HepG2 (cell line): Measurements from ENCODE around the gene GFER. TPM values are rescaled to one million over a fixed set of nuclear protein-coding genes. Genes with fewer than 3 reads are reported as not detected.

Experiments
- ATAC-seq: fragments of 200-7000 bp; cut with Tn5 transposase; 3 replicates; pipeline ENCODE4 v1.9.1; 2020; ENCODE audit warnings: mild to moderate bottlenecking, moderate library complexity
- BruUV-seq: library from RNA; stranded (reverse); fragments of 400-500 nt; replicated peaks from 2 replicates; lab custom pipeline; 2021; lab: Mats Ljungman, UMichigan
- CTCF ChIA-PET: fragments of 300-600 bp; formaldehyde crosslinking; extraction: SDS; loops from one replicate; lab custom pipeline; 2021; ENCODE audit warnings: low total read pairs, inconsistent platforms, low intra/inter-chr PET ratio; lab: Yijun Ruan, JAX
- POLR2A ChIA-PET: fragments of 350-600 bp; sonication (Branson Sonifier 250); formaldehyde crosslinking; loops from one replicate; lab custom pipeline; 2020; ENCODE audit warnings: antibody characterized with exemption, inconsistent platforms; lab: Yijun Ruan, JAX
- DNase-seq: peaks from one replicate; pipeline ENCODE4 v3.0.0-alpha.2; 2015; ENCODE audit warnings: low spot score
- FAIRE-seq: peaks from 3 replicates; lab custom pipeline; 2011; peaks lifted over from hg19 to GRCh38; lab: Jason Lieb, UNC
- H2AFZ ChIP-seq: one replicate; pipeline ENCODE4 v1.6.1; 2011; ENCODE audit warnings: low read length, inconsistent platforms
- H3K27ac ChIP-seq: fragments of 300-600 bp; 3 replicates; pipeline ENCODE4 v1.8.0; 2011; ENCODE audit warnings: mixed run types, mild to moderate bottlenecking, mixed read lengths, low read length, inconsistent platforms; ENCODE audit not compliant: insufficient read depth; ENCODE audit errors: extremely low read length
- H3K27me3 ChIP-seq, 2 experiments: fragments of 200-600 bp in 1 of 2; 2 replicates in 1 of 2; 3 replicates in 1 of 2; pipeline versions ENCODE4 v1.6.0 to v1.8.0; 2011; ENCODE audit warnings: low read length in 2 of 2, mild to moderate bottlenecking in 2 of 2, moderate library complexity in 2 of 2, inconsistent platforms in 1 of 2; ENCODE audit not compliant: insufficient read depth in 2 of 2, control insufficient read depth in 1 of 2
- H3K36me3 ChIP-seq, 2 experiments: fragments of 200-600 bp in 1 of 2; replicated peaks in 1 of 2; 2 replicates in 1 of 2; 3 replicates in 1 of 2; pipeline versions ENCODE4 v1.5.1 to v1.8.0; 2011; ENCODE audit warnings: low read length in 2 of 2, inconsistent platforms in 1 of 2; ENCODE audit not compliant: insufficient read depth in 2 of 2, control insufficient read depth in 1 of 2
- H3K4me1 ChIP-seq: 2 replicates; pipeline ENCODE4 v1.5.1; 2012; ENCODE audit warnings: low read length, inconsistent platforms; ENCODE audit not compliant: insufficient read depth
- H3K4me2 ChIP-seq: 2 replicates; pipeline ENCODE4 v1.6.0; 2011; ENCODE audit warnings: low read depth, low read length, inconsistent platforms
- H3K4me3 ChIP-seq, 3 experiments: fragments of 200-600 bp in 1 of 3; sonication (generic), shearing (Covaris generic) in 1 of 3; replicated peaks in 1 of 3; 2 replicates each; pipeline ENCODE4 v1.5.1; 2011 to 2016; ENCODE audit warnings: low read length in 3 of 3, inconsistent platforms in 2 of 3, low read depth in 2 of 3, mild to moderate bottlenecking in 2 of 3, control low read depth in 1 of 3, mixed read lengths in 1 of 3; ENCODE audit not compliant: insufficient read depth in 1 of 3
- H3K79me2 ChIP-seq: one replicate; pipeline ENCODE4 v1.6.1; 2011; ENCODE audit warnings: low read length, inconsistent platforms; ENCODE audit not compliant: insufficient read depth
- H3K9ac ChIP-seq: 2 replicates; pipeline ENCODE4 v1.6.0; 2011; ENCODE audit warnings: mild to moderate bottlenecking, low read depth, low read length, inconsistent platforms; ENCODE audit not compliant: insufficient read depth
- H3K9me3 ChIP-seq: 2 replicates; pipeline ENCODE4 v1.5.1; 2012; ENCODE audit warnings: mild to moderate bottlenecking, low read length
- H4K20me1 ChIP-seq: 2 replicates; pipeline ENCODE4 v1.6.0; 2011; ENCODE audit warnings: inconsistent platforms, mild to moderate bottlenecking, low read length, moderate library complexity; ENCODE audit not compliant: insufficient read depth
- DMTF1 ChIP-seq: sonication (generic); formaldehyde crosslinking; IDR thresholded peaks from 2 replicates; pipeline ENCODE4 v1.4.0; 2020; ENCODE audit warnings: mild to moderate bottlenecking, missing genetic modification reagents
- GATAD2A ChIP-seq: IDR thresholded peaks from 2 replicates; pipeline ENCODE4 v1.6.1; 2016
- MIER2 ChIP-seq: IDR thresholded peaks from 2 replicates; pipeline ENCODE4 v1.6.1; 2016; ENCODE audit warnings: missing biosample characterization, missing genetic modification reagents
- PCBP1 ChIP-seq: fragments of 200-400 bp; formaldehyde crosslinking; IDR thresholded peaks from 2 replicates; pipeline ENCODE4 v1.6.1; 2017; ENCODE audit warnings: mild to moderate bottlenecking, low read depth, low read length, borderline replicate concordance
- RARA ChIP-seq: IDR thresholded peaks from 2 replicates; pipeline ENCODE4 v1.6.1; 2016; ENCODE audit warnings: missing genetic modification reagents, missing compliant biosample characterization
- THYN1 ChIP-seq: sonication (generic); formaldehyde crosslinking; IDR thresholded peaks from 2 replicates; pipeline ENCODE4 v1.8.1; 2023; ENCODE audit warnings: low read depth, mild to moderate bottlenecking, moderate library complexity, missing genetic modification reagents, borderline replicate concordance
- USF2 ChIP-seq, 2 experiments: sonication (generic) in 1 of 2; formaldehyde crosslinking in 1 of 2; IDR thresholded peaks; 2 replicates each; pipeline versions ENCODE4 v1.5.1 to v1.6.1; 2011 to 2020; ENCODE audit warnings: borderline replicate concordance in 1 of 2, low read depth in 1 of 2, low read length in 1 of 2, mild to moderate bottlenecking in 1 of 2, missing genetic modification reagents in 1 of 2, moderate library complexity in 1 of 2
- ZBTB4 ChIP-seq: sonication (generic); formaldehyde crosslinking; IDR thresholded peaks from 2 replicates; pipeline ENCODE4 v1.4.0; 2020; ENCODE audit warnings: missing genetic modification reagents, mild to moderate bottlenecking, borderline replicate concordance
- ZNF607 ChIP-seq: sonication (generic); formaldehyde crosslinking; IDR thresholded peaks from 2 replicates; pipeline ENCODE4 v1.5.1; 2020; ENCODE audit warnings: missing genetic modification reagents, mild to moderate bottlenecking, borderline replicate concordance
- WGBS: methylation state at CpG from one replicate; pipeline ENCODE4 v1.1.6; 2017; ENCODE audit warnings: low lambda C conversion rate; 5-methylcytosine and 5-hydroxymethylcytosine counted together
- in situ Hi-C: cut with HindIII; loops from 2 replicates; pipeline ENCODE4 v1.10.0; 2017; ENCODE audit warnings: low pct_unique_long_range_greater_than_20kb; ENCODE audit not compliant: extremely low pct_ligation_motif_present
- intact Hi-C: fragments of 100-400 bp; cut with micrococcal nuclease; formaldehyde crosslinking; loops from one replicate; pipeline ENCODE4 v1.10.0; 2022; ENCODE audit not compliant: unreplicated experiment
- polyA plus RNA-seq, 8 experiments: library from polyadenylated mRNA; depleted of rRNA in 3 of 8; stranded (reverse) in 7 of 8; unstranded in 1 of 8; fragments of >200 nt; fragmentation: Illumina TruSeq in 4 of 8; extraction: Trizol in 4 of 8; gene quantifications; 2 replicates each; pipeline versions ENCODE4 v1.2.1 to v1.2.3, GENCODE V29; 2011 to 2016; ENCODE audit warnings: low read depth in 4 of 8, missing spikeins in 1 of 8, mixed read lengths in 1 of 8; ENCODE audit not compliant: insufficient read depth in 1 of 8
- total RNA-seq, 5 experiments: library from RNA; depleted of rRNA; stranded (reverse); fragments of >200 nt; fragmentation: Illumina TruSeq; extraction: Trizol; gene quantifications; 2 replicates each; pipeline ENCODE4 v1.2.3, GENCODE V29; 2016; ENCODE audit warnings: low read depth in 1 of 5
- TF ChIP-seq, protein P1 (sequence below): IDR thresholded peaks from 2 replicates; pipeline ENCODE4 v1.6.1; 2016; ENCODE audit warnings: low read depth

Gene GFER
- total and polyA plus RNA-seq, 2 of the 13 experiments (the other 11 are each of a cell fraction or from before 2014, with no cell fraction given), result 28.6 to 71.7 TPM

- no peaks in the 10 kb centered on the region for H4K20me1 ChIP-seq
- intact Hi-C loops (no loop called here), in situ Hi-C loops (no loop called here)
- H3K27ac ChIP-seq, result peak overlapping the region; percentile 90
- H3K4me2 ChIP-seq, result peak overlapping the region; percentile 87
- H3K27me3 ChIP-seq, result no peaks in the 10 kb centered on the region
- POLR2A ChIA-PET, result interaction anchor here (0.6 to 4.6 kb wide), 23 partner anchors 8 to 227 kb away, joined by 3 to 67 read pairs (median 4); partner anchors contain the start of genes ECI1, NHERF2, NTHL1 and PKD1
- peak; percentile 64 for ATAC-seq
- peaks cover 3 to 6% of the 10 kb centered on the region in 2 experiments; a peak in 4 of 5 replicates for H3K36me3 ChIP-seq
- 3% methylated on average over 6 of the region's 34 CpGs for WGBS
- peak; percentile 40 for FAIRE-seq
- no peaks in the 10 kb centered on the region for H3K9me3 ChIP-seq
- peak overlapping the region; percentile 75 for H3K9ac ChIP-seq
- peak overlapping the region; percentile 36 to 70 (median 46); a peak in 5 of 6 replicates for H3K4me3 ChIP-seq
- H3K4me1 ChIP-seq, result peaks cover 98% of the 10 kb centered on the region
- H2AFZ ChIP-seq, result no peak overlapping the region
- DNase-seq, result peak; percentile 84
- BruUV-seq, result TSS peak; percentile 49
- CTCF ChIA-PET, result no interaction called here
- no peaks in the 10 kb centered on the region for H3K79me2 ChIP-seq
- TF ChIP-seq PCBP1 (0 out of 2 replicates have a peak, but pooled peaks have one; percentile 79), USF2 (IDR thresholded peaks at IDR 0.05; ENCODE audit: low read depth, low read length) (no peak), USF2 (CRISPR knock-in tag; IDR thresholded peaks at IDR 0.05; ENCODE audit: borderline replicate concordance) (no peak), MIER2 (CRISPR knock-in tag) (no peak), ZNF607 (CRISPR knock-in tag) (0 out of 2 replicates have a peak, but pooled peaks have one; percentile 26), ZBTB4 (CRISPR knock-in tag) (peak; percentile 88), RARA (CRISPR knock-in tag) (peak; percentile 85), DMTF1 (CRISPR knock-in tag) (no peak), GATAD2A (peak; percentile 98), THYN1 (CRISPR knock-in tag) (no peak)
- TF ChIP-seq, protein P1, sequence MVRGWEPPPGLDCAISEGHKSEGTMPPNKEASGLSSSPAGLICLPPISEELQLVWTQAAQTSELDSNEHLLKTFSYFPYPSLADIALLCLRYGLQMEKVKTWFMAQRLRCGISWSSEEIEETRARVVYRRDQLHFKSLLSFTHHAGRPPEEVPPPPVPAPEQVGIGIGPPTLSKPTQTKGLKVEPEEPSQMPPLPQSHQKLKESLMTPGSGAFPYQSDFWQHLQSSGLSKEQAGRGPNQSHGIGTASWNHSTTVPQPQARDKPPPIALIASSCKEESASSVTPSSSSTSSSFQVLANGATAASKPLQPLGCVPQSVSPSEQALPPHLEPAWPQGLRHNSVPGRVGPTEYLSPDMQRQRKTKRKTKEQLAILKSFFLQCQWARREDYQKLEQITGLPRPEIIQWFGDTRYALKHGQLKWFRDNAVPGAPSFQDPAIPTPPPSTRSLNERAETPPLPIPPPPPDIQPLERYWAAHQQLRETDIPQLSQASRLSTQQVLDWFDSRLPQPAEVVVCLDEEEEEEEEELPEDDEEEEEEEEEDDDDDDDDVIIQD (CRISPR knock-in tag), result no peak
Measured at GRCh38 chr16:2035431-2036199, 51.6 kb downstream of the GFER start.
